Ascending aorta (tissue), 2 donors: ENCODE measurements around the gene MAEL. TPM values are rescaled to one million over a fixed set of nuclear protein-coding genes. Genes with fewer than 3 reads are reported as not detected.

Experiments used
- DNase-seq, 2 donors: peaks; one replicate each; pipeline ENCODE4 v3.0.0-alpha.2; 2019; ENCODE audit warnings: low spot score in 2 of 2
- H3K27ac ChIP-seq, 2 donors: fragments of 200-600 bp; sonication (generic); one replicate each; pipeline ENCODE4 v1.5.1; 2016 to 2017; ENCODE audit warnings: mild to moderate bottlenecking in 1 of 2
- H3K27me3 ChIP-seq: fragments of 200-600 bp; sonication (generic); one replicate; pipeline ENCODE4 v1.5.1; 2017
- H3K36me3 ChIP-seq, 2 donors: fragments of 200-600 bp; sonication (generic); one replicate each; pipeline ENCODE4 v1.5.1; 2016
- H3K4me1 ChIP-seq, 2 donors: fragments of 200-600 bp; sonication (generic); one replicate each; pipeline ENCODE4 v1.5.1; 2016 to 2017; ENCODE audit warnings: mild to moderate bottlenecking in 1 of 2
- H3K4me3 ChIP-seq, 2 donors: fragments of 200-600 bp; sonication (generic); one replicate each; pipeline ENCODE4 v1.5.1; 2016 to 2017; ENCODE audit warnings: mild to moderate bottlenecking in 1 of 2
- H3K9me3 ChIP-seq, 2 donors: fragments of 200-600 bp; sonication (generic); one replicate each; pipeline ENCODE4 v1.5.1; 2016
- CTCF ChIP-seq, 3 experiments: fragments of 200-600 bp in 2 of 3; fragments of 450-650 bp in 1 of 3; sonication (generic) in 2 of 3; IDR thresholded peaks; one replicate each; pipeline ENCODE4 v1.5.1; 2016 to 2019; ENCODE audit warnings: antibody characterized with exemption in 3 of 3, mild to moderate bottlenecking in 1 of 3, moderate library complexity in 1 of 3
- intact Hi-C: fragments of 100-400 bp; cut with DNase I; formaldehyde crosslinking; loops from one replicate; pipeline ENCODE4 v1.15.1; 2023
- total RNA-seq: library from RNA; depleted of rRNA; stranded (reverse); fragments of >200 nt; gene quantifications from one replicate; pipeline ENCODE4 v1.1.0, GENCODE V29; 2016

MAEL gene
- total RNA-seq, 1 donor from 2014 or later: not detected

GRCh38 chr1:166980383-166980782 lies 8.7 kb upstream of the MAEL start:
- no peaks in the 10 kb centered on the region for H3K4me1 ChIP-seq
- no peaks in the 10 kb centered on the region for H3K9me3 ChIP-seq
- H3K36me3 ChIP-seq: no peaks in the 10 kb centered on the region
- H3K27ac ChIP-seq: no peak overlapping the region
- DNase-seq: no peak
- no peak overlapping the region for H3K4me3 ChIP-seq
- TF ChIP-seq CTCF (IDR thresholded peaks at IDR 0.05): no peak
- H3K27me3 ChIP-seq: no peaks in the 10 kb centered on the region
- intact Hi-C loops: no loop called here

DNA sequence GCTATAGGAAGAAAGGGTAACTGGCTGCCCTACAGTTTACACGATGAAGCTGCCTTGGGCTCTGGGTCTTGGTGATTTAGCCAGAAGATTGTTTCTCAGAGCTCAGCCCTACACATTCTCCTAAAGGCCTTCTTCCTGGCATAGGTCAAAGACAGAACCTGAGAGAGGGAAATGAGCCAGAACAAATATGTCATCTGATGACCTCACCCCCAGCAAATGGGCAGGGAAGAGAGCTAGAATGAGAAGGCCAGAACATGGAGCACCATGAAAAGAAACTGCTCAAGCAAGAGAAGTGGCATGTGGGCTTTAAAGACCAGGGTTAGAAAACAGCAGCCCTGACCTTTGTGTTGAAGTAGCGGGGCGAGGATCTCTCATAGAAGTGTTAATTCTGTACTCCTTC lies 8.3 kb upstream of the MAEL start:
- DNase-seq: no peak
- Histone ChIP-seq H3K27me3 (no peaks in the 10 kb centered on the region), H3K9me3 (no peaks in the 10 kb centered on the region), H3K4me1 (no peaks in the 10 kb centered on the region), H3K4me3 (no peak overlapping the region), H3K36me3 (no peaks in the 10 kb centered on the region), H3K27ac (no peak overlapping the region)
- intact Hi-C loops: no loop called here
- TF ChIP-seq CTCF (IDR thresholded peaks at IDR 0.05): no peak

- TF ChIP-seq CTCF (IDR thresholded peaks at IDR 0.05): no peak
- intact Hi-C loops: no loop called here
Observed at GRCh38 chr1:166981589-166981988, 7.5 kb upstream of the MAEL start.

GRCh38 chr1:166999075-166999474 lies 10.0 kb downstream of the MAEL start:
- intact Hi-C loops: no loop called here
- Histone ChIP-seq H3K27me3 (no peaks in the 10 kb centered on the region), H3K9me3 (no peaks in the 10 kb centered on the region), H3K4me3 (no peak overlapping the region), H3K27ac (no peak overlapping the region), H3K4me1 (no peaks in the 10 kb centered on the region), H3K36me3 (no peaks in the 10 kb centered on the region)
- TF ChIP-seq CTCF (IDR thresholded peaks at IDR 0.05): no peak
- DNase-seq: no peak

More at GRCh38 chr1:166981589-166981988, 7.5 kb upstream of the MAEL start:
- Histone ChIP-seq H3K9me3 (no peaks in the 10 kb centered on the region), H3K27me3 (no peaks in the 10 kb centered on the region), H3K27ac (no peak overlapping the region), H3K4me3 (no peak overlapping the region), H3K4me1 (no peaks in the 10 kb centered on the region), H3K36me3 (no peaks in the 10 kb centered on the region)
- DNase-seq: no peak

GRCh38 chr1:166999500-167000055 lies 10.5 kb downstream of the MAEL start:
- Histone ChIP-seq H3K9me3 (no peaks in the 10 kb centered on the region), H3K4me3 (no peak overlapping the region), H3K4me1 (no peaks in the 10 kb centered on the region), H3K27ac (no peak overlapping the region), H3K27me3 (no peaks in the 10 kb centered on the region), H3K36me3 (no peaks in the 10 kb centered on the region)
- TF ChIP-seq CTCF (IDR thresholded peaks at IDR 0.05): no peak
- DNase-seq: no peak
- intact Hi-C loops: no loop called here

GRCh38 chr1:167000546-167000945 lies 11.5 kb downstream of the MAEL start:
- no peak for DNase-seq
- Histone ChIP-seq H3K9me3 (no peaks in the 10 kb centered on the region), H3K36me3 (no peaks in the 10 kb centered on the region), H3K4me3 (no peak overlapping the region), H3K27ac (no peak overlapping the region), H3K4me1 (no peaks in the 10 kb centered on the region), H3K27me3 (no peaks in the 10 kb centered on the region)
- intact Hi-C loops: no loop called here
- no peak for TF ChIP-seq CTCF (IDR thresholded peaks at IDR 0.05)
